Natural killer cell (primary cell): ENCODE measurements around the gene CTTN. TPM values are rescaled to one million over a fixed set of nuclear protein-coding genes. Genes with fewer than 3 reads are reported as not detected.

Experiments
- ATAC-seq, 3 donors: fragments of 150-1000 bp in 2 of 3; fragments of 200-7000 bp in 1 of 3; cut with Tn5 transposase; 1 replicate in 1 of 3; 2 replicates in 2 of 3; pipeline ENCODE4 v1.10.0; 2021; ENCODE audit warnings: mild to moderate bottlenecking in 2 of 3, moderate library complexity in 2 of 3
- DNase-seq, 2 donors: peaks; one replicate each; pipeline versions ENCODE4 v3.0.0 to v3.0.0-alpha.2; 2013 to 2021; ENCODE audit warnings: mixed read lengths in 1 of 2
- H3K27ac ChIP-seq: one replicate; pipeline ENCODE4 v1.5.1; 2013; ENCODE audit warnings: mild to moderate bottlenecking, low read length
- H3K27me3 ChIP-seq: one replicate; pipeline ENCODE4 v1.6.1; 2013; ENCODE audit warnings: low read length; ENCODE audit not compliant: control insufficient read depth, insufficient read depth
- H3K36me3 ChIP-seq: one replicate; pipeline ENCODE4 v1.6.1; 2013; ENCODE audit warnings: low read length; ENCODE audit not compliant: control insufficient read depth, insufficient read depth
- H3K4me1 ChIP-seq: one replicate; pipeline ENCODE4 v1.6.1; 2013; ENCODE audit warnings: low read length; ENCODE audit not compliant: control insufficient read depth, insufficient read depth
- H3K4me3 ChIP-seq: one replicate; pipeline ENCODE4 v1.5.1; 2013; ENCODE audit warnings: low read length
- H3K9me3 ChIP-seq: one replicate; pipeline ENCODE4 v1.6.1; 2013; ENCODE audit warnings: low read length; ENCODE audit not compliant: control insufficient read depth, insufficient read depth
- H3K27ac Mint-ChIP-seq, 2 donors: one replicate each; pipeline ENCODE4 v1.8.0; 2022; ENCODE audit warnings: mild to moderate bottlenecking in 2 of 2, mixed read lengths in 2 of 2, moderate library complexity in 1 of 2
- H3K27me3 Mint-ChIP-seq, 2 donors: one replicate each; pipeline ENCODE4 v1.8.0; 2022; ENCODE audit warnings: low read depth in 2 of 2, mixed read lengths in 2 of 2
- H3K36me3 Mint-ChIP-seq: one replicate; pipeline ENCODE4 v1.8.0; 2022; ENCODE audit warnings: mixed read lengths
- H3K4me1 Mint-ChIP-seq, 2 donors: one replicate each; pipeline ENCODE4 v1.8.0; 2022; ENCODE audit warnings: mixed read lengths in 2 of 2
- H3K4me3 Mint-ChIP-seq: one replicate; pipeline ENCODE4 v1.8.0; 2022; ENCODE audit warnings: mild to moderate bottlenecking, moderate library complexity, mixed read lengths
- H3K9me3 Mint-ChIP-seq, 2 donors: one replicate each; pipeline ENCODE4 v1.8.0; 2022; ENCODE audit warnings: mixed read lengths in 2 of 2
- WGBS: methylation state at CpG from one replicate; pipeline ENCODE4 v1.1.7; 2013; ENCODE audit warnings: missing lambda C conversion rate; ENCODE audit not compliant: insufficient coverage; 5-methylcytosine and 5-hydroxymethylcytosine counted together
- intact Hi-C: fragments of 100-400 bp; cut with micrococcal nuclease; formaldehyde crosslinking; loops from one replicate; pipeline ENCODE4 v1.14.2; 2022
- total RNA-seq, 4 donors: library from RNA; stranded (reverse); fragments of 120-200 nt in 1 of 4; gene quantifications; one replicate each; pipeline versions ENCODE4 v1.2.3 to v1.2.4, GENCODE V29; 2013 to 2022
- TF ChIP-seq, protein P1 (sequence below): fragments of 200-600 bp; IDR thresholded peaks from one replicate; pipeline ENCODE4 v1.8.0; 2022; ENCODE audit warnings: antibody characterized with exemption

The CTTN gene
- total RNA-seq, 3 donors from 2014 or later (not counting 1 experiment from before 2014, with no cell fraction given) = 0.59 to 5.8 (median 1.8) TPM

DNA sequence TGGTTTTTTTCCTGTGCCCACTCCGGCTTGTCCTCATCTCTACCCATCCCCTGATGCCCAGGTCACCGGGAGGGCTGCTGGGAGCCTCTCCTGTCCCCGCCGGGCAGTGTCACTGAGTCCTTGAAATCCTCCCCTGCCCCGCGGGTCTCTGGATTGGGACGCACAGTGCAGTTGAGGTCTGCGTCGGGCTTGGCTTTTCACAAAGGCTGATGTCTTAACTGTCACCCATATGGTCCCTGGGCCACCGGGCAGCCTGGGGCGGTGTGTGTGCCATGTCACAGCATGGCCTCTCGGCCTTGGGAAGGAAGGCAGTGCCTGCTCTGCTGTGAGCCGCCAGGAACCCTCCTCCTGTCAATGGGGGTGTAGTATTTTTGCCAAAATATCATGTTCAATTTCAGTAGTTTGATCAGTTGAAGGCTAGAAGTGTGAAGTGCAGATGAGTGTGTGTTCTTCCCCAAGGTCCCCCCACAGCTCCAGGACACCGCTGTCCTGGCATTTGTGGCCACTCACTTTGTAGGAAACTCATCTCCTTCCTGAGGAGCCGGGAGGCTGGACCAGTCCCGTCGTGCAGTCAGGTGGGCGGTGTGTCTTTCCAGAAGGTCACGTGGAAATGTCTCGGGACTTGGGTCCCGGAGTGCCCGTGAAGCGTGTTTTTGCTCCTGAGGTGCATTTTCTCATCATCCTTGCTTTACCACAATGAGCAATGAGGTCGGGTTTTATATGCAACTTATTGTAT is 37.6 kb downstream of the CTTN start:
- ATAC-seq (no peak), DNase-seq (no peak)
- Mint-ChIP-seq H3K27me3 (peaks cover 60 to 71% of the 10 kb centered on the region in 2 donors), H3K4me1 (peaks cover 0 to 11% of the 10 kb centered on the region in 2 donors), H3K36me3 (no peaks in the 10 kb centered on the region), H3K9me3 (no peaks in the 10 kb centered on the region), H3K4me3 (no peak overlapping the region), H3K27ac (no peak overlapping the region)
- TF ChIP-seq, protein P1, sequence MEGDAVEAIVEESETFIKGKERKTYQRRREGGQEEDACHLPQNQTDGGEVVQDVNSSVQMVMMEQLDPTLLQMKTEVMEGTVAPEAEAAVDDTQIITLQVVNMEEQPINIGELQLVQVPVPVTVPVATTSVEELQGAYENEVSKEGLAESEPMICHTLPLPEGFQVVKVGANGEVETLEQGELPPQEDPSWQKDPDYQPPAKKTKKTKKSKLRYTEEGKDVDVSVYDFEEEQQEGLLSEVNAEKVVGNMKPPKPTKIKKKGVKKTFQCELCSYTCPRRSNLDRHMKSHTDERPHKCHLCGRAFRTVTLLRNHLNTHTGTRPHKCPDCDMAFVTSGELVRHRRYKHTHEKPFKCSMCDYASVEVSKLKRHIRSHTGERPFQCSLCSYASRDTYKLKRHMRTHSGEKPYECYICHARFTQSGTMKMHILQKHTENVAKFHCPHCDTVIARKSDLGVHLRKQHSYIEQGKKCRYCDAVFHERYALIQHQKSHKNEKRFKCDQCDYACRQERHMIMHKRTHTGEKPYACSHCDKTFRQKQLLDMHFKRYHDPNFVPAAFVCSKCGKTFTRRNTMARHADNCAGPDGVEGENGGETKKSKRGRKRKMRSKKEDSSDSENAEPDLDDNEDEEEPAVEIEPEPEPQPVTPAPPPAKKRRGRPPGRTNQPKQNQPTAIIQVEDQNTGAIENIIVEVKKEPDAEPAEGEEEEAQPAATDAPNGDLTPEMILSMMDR = no peak
- no peak overlapping the region for H3K4me3 ChIP-seq
- no peak overlapping the region for H3K27ac ChIP-seq
- no peaks in the 10 kb centered on the region for H3K36me3 ChIP-seq
- intact Hi-C loops = no loop called here
- H3K4me1 ChIP-seq = peaks cover 7% of the 10 kb centered on the region
- peaks cover 36% of the 10 kb centered on the region for H3K27me3 ChIP-seq
- H3K9me3 ChIP-seq = no peaks in the 10 kb centered on the region
- 94% methylated on average over 23 of the region's 24 CpGs for WGBS

DNA sequence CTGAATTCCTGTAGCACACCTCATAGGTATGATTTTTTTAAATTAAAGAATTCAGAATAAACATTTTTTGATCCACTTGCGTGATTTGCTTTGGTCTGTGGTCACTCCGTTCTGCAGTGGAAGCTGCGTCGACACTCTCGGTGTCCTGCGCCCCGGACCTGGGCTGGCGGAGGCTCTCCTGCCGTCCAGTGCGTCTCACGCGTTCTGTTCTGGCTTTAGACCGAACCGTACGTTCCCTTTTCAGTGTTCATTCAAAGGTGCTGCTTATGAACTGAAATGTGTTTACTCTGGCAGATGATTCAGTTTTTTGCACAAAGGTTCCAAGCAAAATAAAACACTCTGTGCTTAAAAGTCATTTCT is 38.2 kb downstream of the CTTN start:
- Mint-ChIP-seq H3K9me3 (no peaks in the 10 kb centered on the region), H3K4me3 (no peak overlapping the region), H3K36me3 (no peaks in the 10 kb centered on the region), H3K27me3 (peaks cover 58 to 66% of the 10 kb centered on the region in 2 donors), H3K4me1 (peaks cover 0 to 10% of the 10 kb centered on the region in 2 donors), H3K27ac (no peak overlapping the region)
- no peak for DNase-seq
- 96% methylated on average over 15 of the region's 15 CpGs for WGBS
- Histone ChIP-seq H3K9me3 (no peaks in the 10 kb centered on the region), H3K27me3 (peaks cover 31% of the 10 kb centered on the region), H3K4me1 (peaks cover 7% of the 10 kb centered on the region), H3K4me3 (no peak overlapping the region), H3K27ac (no peak overlapping the region), H3K36me3 (no peaks in the 10 kb centered on the region)
- no peak for ATAC-seq
- intact Hi-C loops = no loop called here
- TF ChIP-seq, protein P1 = no peak

DNA sequence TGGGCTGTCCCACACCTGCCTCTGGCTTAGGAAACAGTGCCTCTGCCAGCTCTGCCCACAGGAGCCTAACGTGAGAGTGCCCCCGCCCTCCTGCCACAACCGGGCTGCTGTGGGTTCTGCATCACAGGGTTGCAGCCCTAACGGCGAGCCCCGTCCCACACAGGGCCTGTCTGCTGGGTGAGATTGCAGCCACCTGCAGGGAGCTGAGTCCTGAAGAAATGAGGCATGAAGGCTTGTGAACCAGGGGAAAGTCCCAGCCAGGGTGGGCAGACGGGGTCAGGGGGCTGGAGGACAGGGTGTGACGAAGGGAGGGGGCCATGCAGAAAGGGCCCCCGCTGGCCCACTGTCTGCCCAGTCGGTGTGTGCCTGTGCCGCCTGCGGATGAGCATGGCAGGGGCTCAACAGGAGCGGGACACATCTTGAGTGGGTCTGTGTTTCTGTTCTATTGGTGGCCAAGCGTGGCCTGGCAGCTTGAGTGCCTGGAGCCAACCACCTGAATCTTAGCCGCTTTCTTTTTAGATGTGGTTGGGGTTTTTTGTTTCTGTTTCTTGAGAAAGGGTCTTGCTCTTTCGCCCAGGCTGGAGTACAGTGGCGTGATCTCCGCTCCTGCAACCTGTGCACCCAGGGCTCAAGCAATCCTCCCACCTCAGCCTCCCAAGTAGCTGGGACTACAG is 38.9 kb downstream of the CTTN start:
- Mint-ChIP-seq H3K36me3 (no peaks in the 10 kb centered on the region), H3K4me1 (peaks cover 0 to 2% of the 10 kb centered on the region in 2 donors), H3K9me3 (no peaks in the 10 kb centered on the region), H3K27me3 (peaks cover 50 to 65% of the 10 kb centered on the region in 2 donors), H3K27ac (no peak overlapping the region), H3K4me3 (no peak overlapping the region)
- no peak overlapping the region for H3K27ac ChIP-seq
- TF ChIP-seq, protein P1 = no peak
- H3K4me3 ChIP-seq = no peak overlapping the region
- H3K27me3 ChIP-seq = peaks cover 23% of the 10 kb centered on the region
- intact Hi-C loops = no loop called here
- H3K4me1 ChIP-seq = peaks cover 2% of the 10 kb centered on the region
- 67% methylated on average over 17 of the region's 18 CpGs for WGBS
- no peaks in the 10 kb centered on the region for H3K9me3 ChIP-seq
- ATAC-seq (no peak), DNase-seq (no peak)
- no peaks in the 10 kb centered on the region for H3K36me3 ChIP-seq
